Endometrial microvascular endothelial cells (primary cell): ENCODE data around the gene LAGE3. TPM values are rescaled to one million over a fixed set of nuclear protein-coding genes. Genes with fewer than 3 reads are reported as not detected.

Experiments
- total RNA-seq: library from RNA; depleted of rRNA; stranded (reverse); fragments of >200 nt; gene quantifications from one replicate; pipeline ENCODE4 v1.2.3, GENCODE V29; 2015; ENCODE audit errors: inconsistent ontology term

The LAGE3 gene
- total RNA-seq, 1 donor from 2014 or later = 30.1 TPM

Other genes with a start within 250 kb of the LAGE3 start
- not detected for gene OPN1MW3, start 221.7 kb downstream of the LAGE3 start, total RNA-seq
- gene TEX28, start 184.2 kb downstream of the LAGE3 start, total RNA-seq = not detected
- not detected for gene TKTL1, start 183.5 kb downstream of the LAGE3 start, total RNA-seq
- 1,820 TPM for gene FLNA, start 104.6 kb downstream of the LAGE3 start, total RNA-seq
- gene EMD, start 100.0 kb downstream of the LAGE3 start, total RNA-seq = 67.0 TPM
- 7,561 TPM for gene RPL10, start 80.9 kb downstream of the LAGE3 start, total RNA-seq
- gene DNASE1L1, start 70.0 kb downstream of the LAGE3 start, total RNA-seq = 138 TPM
- gene TAFAZZIN, start 67.7 kb downstream of the LAGE3 start, total RNA-seq = 36.1 TPM
- 108 TPM for gene ATP6AP1, start 50.6 kb downstream of the LAGE3 start, total RNA-seq
- 110 TPM for gene GDI1, start 42.1 kb downstream of the LAGE3 start, total RNA-seq
- 34.3 TPM for gene FAM50A, start 35.1 kb downstream of the LAGE3 start, total RNA-seq
- 8.9 TPM for gene PLXNA3, start 21.0 kb downstream of the LAGE3 start, total RNA-seq
- 59.1 TPM for gene UBL4A, start 7.3 kb upstream of the LAGE3 start, total RNA-seq
- 33.6 TPM for gene SLC10A3, start 11.3 kb upstream of the LAGE3 start, total RNA-seq
- 44.4 TPM for gene FAM3A, start 37.0 kb upstream of the LAGE3 start, total RNA-seq
- 85.4 TPM for gene G6PD, start 67.6 kb upstream of the LAGE3 start, total RNA-seq
- gene IKBKG, start 68.3 kb upstream of the LAGE3 start, total RNA-seq = 27.7 TPM
- gene CTAG1A, start 105.9 kb upstream of the LAGE3 start, total RNA-seq = not detected
- gene CTAG1B, start 140.0 kb upstream of the LAGE3 start, total RNA-seq = not detected
- gene CTAG2, start 174.3 kb upstream of the LAGE3 start, total RNA-seq = not detected